HG03457 (cell line): ENCODE data around the gene APCDD1.
"Not testable (repeated sequence)": the region's sequence is repeated elsewhere in the genome, so short reads cannot be mapped to it uniquely, and the experiment has no call there.

Experiments used
- ATAC-seq: cut with Tn5 transposase; IDR thresholded peaks from one replicate; pipeline ENCODE4 v1.9.1; 2021; ENCODE audit warnings: moderate number of reproducible peaks; ENCODE audit not compliant: unreplicated experiment

APCDD1 gene

GRCh38 chr18:10461989-10462388 is 7.6 kb downstream of the APCDD1 start:
- no peak for ATAC-seq

GRCh38 chr18:10462597-10462996 is 8.2 kb downstream of the APCDD1 start:
- no peak for ATAC-seq

GRCh38 chr18:10463096-10463495 is 8.7 kb downstream of the APCDD1 start:
- ATAC-seq = no peak

- no peak for ATAC-seq
Observed at GRCh38 chr18:10463741-10464140, 9.3 kb downstream of the APCDD1 start.

GRCh38 chr18:10464161-10464648 is 9.8 kb downstream of the APCDD1 start:
- not testable (repeated sequence) for ATAC-seq

GRCh38 chr18:10465174-10465939 is 10.9 kb downstream of the APCDD1 start:
- no peak for ATAC-seq

- no peak for ATAC-seq
Observed at GRCh38 chr18:10470429-10470828, 16.0 kb downstream of the APCDD1 start.

GRCh38 chr18:10471574-10471973 is 17.1 kb downstream of the APCDD1 start:
- no peak for ATAC-seq

GRCh38 chr18:10473132-10473531 is 18.7 kb downstream of the APCDD1 start:
- no peak for ATAC-seq

GRCh38 chr18:10474309-10474708 is 19.9 kb downstream of the APCDD1 start:
- ATAC-seq = no peak

- ATAC-seq = no peak
Observed at GRCh38 chr18:10475276-10475653, 20.8 kb downstream of the APCDD1 start.

- no peak for ATAC-seq
Observed at GRCh38 chr18:10475654-10476291, 21.3 kb downstream of the APCDD1 start.

- no peak for ATAC-seq
Observed at GRCh38 chr18:10476338-10476791, 21.9 kb downstream of the APCDD1 start.

- no peak for ATAC-seq
Observed at GRCh38 chr18:10477121-10477862, 22.9 kb downstream of the APCDD1 start.

- no peak for ATAC-seq
Observed at GRCh38 chr18:10477863-10478260, 23.4 kb downstream of the APCDD1 start.

GRCh38 chr18:10481831-10482230 is 27.4 kb downstream of the APCDD1 start:
- no peak for ATAC-seq

GRCh38 chr18:10482363-10482984 is 28.0 kb downstream of the APCDD1 start:
- no peak for ATAC-seq

- peak; percentile 78 for ATAC-seq
Observed at GRCh38 chr18:10482985-10483949, 28.8 kb downstream of the APCDD1 start.

- no peak for ATAC-seq
Observed at GRCh38 chr18:10485475-10485874, 31.0 kb downstream of the APCDD1 start.

- ATAC-seq = no peak
Observed at GRCh38 chr18:10486362-10486761, 31.9 kb downstream of the APCDD1 start.
